ENCODE measurements around the gene LYRM1. TPM values are rescaled to one million over a fixed set of nuclear protein-coding genes. Genes with fewer than 3 reads are reported as not detected.
"Not testable (repeated sequence)": the region's sequence is repeated elsewhere in the genome, so short reads cannot be mapped to it uniquely, and the experiment has no call there.

The LYRM1 gene
- total RNA-seq, 1 donor from 2014 or later, result 25.6 TPM

DNA sequence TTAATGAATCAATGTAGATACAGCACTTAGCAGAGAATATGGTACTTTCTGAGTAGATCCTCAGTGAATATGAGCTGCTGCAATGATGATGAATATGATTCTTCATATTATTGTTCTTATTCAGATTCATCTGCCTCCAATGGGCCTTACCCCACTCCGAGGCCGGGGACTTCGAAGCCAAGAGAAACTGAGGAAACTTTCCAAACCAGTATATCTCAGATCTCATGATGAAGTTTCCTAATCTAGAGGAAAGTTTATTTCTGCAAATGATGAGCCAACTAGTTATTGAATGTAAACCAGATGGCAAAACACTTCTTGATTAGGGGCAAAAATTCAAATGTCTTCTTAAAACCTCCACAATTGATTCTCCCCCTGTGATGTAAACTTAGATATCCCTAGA lies 23.3 kb downstream of the LYRM1 start:
- ATAC-seq (peak; percentile 81), DNase-seq (ENCODE audit: low spot score) (no peak)
- intact Hi-C loops (cut with DNase I), result no loop called here

DNA sequence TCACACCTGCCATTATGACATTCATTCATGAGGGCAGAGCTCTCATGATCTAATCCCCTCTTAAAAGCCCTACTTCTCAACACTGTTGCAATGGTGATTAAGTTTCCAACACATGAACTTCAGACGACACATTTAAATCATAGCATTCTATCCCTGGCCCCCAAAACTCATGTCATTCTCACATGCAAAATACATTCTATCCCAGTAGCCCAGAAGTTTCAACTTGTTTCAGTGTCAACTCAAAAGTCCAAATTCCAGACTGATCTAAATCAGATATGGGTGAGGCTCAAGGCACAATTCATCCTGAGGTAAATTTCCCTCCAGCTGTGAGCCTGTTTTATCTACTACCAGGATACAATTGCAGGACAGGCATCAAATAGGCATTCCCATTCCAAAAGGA lies 25.2 kb downstream of the LYRM1 start:
- intact Hi-C loops (cut with DNase I), result no loop called here
- DNase-seq (ENCODE audit: low spot score) (no peak), ATAC-seq (no peak)

DNA sequence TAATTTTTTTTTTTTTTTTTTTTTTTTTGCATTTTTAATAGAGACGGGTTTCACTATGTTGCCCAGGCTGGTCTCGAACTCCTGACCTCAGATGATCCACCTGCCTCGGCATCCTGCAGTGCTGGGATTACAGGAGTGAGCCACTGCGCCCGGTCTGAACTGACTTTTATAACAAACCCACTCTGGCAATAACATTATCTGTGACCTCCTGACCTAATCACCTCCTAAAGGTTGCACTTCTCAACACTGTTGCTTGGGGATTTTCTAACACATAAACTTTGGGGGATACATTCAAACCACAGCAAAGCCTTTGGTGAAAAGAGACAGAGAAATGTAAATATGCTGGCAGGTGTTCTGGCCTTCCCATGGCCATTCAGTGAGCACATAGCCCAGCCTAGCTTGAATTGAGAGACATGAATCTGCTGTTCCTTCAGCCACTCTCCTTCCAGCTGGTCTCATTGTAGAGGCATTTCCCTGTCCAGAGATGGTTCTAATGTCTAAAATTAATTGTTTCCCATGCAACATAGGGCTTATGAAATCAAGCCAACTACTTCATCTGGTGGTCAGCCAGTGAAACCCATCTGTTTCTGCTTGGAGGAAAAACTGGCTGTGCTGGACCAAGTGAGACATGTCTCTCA lies 28.3 kb downstream of the LYRM1 start:
- DNase-seq (ENCODE audit: low spot score) (no peak), ATAC-seq (no peak)
- intact Hi-C loops (cut with DNase I), result no loop called here

GRCh38 chr16:20929676-20930364 lies 29.2 kb downstream of the LYRM1 start:
- ATAC-seq, result peak; percentile 34
- DNase-seq (ENCODE audit: low spot score); intact Hi-C loops (cut with DNase I): not testable (repeated sequence)

GRCh38 chr16:20930365-20930690 lies 29.8 kb downstream of the LYRM1 start:
- no peak for ATAC-seq
- intact Hi-C loops (cut with DNase I), result no loop called here
- no peak for DNase-seq (ENCODE audit: low spot score)

DNA sequence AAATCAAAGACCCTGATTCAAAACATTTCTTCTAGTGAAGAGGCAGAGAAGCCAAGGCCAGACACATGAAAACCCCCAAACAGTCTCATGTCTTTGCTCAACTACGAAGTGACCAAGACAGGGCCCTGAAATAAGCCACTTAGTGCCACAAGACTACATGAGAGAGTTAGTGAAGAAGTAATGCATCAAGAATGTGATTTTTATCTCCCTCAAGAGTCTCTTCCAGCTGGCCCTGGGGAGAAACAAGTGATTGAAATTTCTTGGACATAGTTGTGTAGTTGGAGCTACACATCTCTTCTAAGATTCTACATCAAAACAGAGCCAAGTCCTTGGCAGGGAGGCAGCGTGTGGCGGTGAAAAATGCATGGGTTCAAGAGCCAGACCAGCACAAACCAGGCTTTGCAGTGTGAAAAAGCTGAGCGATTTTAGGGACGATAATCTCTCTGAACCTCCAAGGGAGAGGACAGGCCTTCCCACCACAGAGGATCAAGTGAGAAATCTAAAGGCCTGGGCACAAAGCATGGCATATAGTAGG lies 30.6 kb downstream of the LYRM1 start:
- intact Hi-C loops (cut with DNase I), result no loop called here
- no peak for DNase-seq (ENCODE audit: low spot score)
- ATAC-seq, result no peak

- ATAC-seq, result no peak
- DNase-seq (ENCODE audit: low spot score), result no peak
- intact Hi-C loops (cut with DNase I), result no loop called here
Observed at GRCh38 chr16:20933589-20933988, 33.0 kb downstream of the LYRM1 start.

GRCh38 chr16:20937736-20938135 lies 37.2 kb downstream of the LYRM1 start:
- no peak for ATAC-seq
- peak; percentile 15 for DNase-seq (ENCODE audit: low spot score)
- intact Hi-C loops (cut with DNase I), result no loop called here

DNA sequence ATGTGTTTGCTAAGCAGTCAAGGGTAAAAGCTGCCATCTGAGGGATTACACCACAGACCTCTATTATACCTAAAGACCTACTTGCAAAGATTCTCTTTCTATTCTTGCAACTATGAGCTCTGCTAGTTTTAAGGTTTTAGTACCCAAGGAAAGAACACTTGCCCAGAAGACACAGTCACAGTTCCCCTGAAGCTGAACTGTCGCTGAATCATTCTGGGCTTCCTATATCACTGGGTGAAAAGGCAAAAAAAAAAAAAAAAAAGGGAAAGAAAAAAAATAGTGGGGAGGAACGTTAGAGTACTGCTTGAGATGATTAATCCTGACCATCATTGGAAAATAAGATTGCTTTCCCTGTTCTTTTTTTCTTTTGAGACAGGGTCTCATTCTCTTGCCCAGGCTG lies 37.9 kb downstream of the LYRM1 start:
- ATAC-seq, result no peak
- DNase-seq (ENCODE audit: low spot score), result no peak
- intact Hi-C loops (cut with DNase I), result no loop called here

DNA sequence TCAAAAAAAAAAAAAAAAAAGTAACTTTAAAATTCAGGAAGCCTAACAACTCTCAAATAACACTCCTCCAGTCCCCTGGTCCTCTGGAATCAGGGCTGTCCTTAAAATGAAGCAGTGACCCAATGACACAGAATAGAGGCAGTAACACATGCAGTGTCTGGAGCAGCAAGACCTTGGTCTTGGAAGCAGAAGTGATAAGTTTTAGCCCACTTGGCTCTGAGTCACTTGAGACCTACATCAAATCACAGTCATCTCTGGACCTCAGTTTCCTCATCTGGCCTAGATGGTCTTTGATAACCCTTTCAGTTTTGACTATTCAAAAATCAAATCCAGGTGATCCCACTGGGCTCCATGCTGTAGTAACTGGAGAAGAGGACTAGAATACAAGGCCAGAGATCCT lies 39.0 kb downstream of the LYRM1 start:
- intact Hi-C loops (cut with DNase I), result no loop called here

GRCh38 chr16:20940871-20941635 lies 40.5 kb downstream of the LYRM1 start:
- intact Hi-C loops (cut with DNase I), result no loop called here
- no peak for DNase-seq (ENCODE audit: low spot score)
- no peak for ATAC-seq

More for the DNA sequence above, 39.0 kb downstream of the LYRM1 start:
- ATAC-seq, result no peak
- no peak for DNase-seq (ENCODE audit: low spot score)

DNA sequence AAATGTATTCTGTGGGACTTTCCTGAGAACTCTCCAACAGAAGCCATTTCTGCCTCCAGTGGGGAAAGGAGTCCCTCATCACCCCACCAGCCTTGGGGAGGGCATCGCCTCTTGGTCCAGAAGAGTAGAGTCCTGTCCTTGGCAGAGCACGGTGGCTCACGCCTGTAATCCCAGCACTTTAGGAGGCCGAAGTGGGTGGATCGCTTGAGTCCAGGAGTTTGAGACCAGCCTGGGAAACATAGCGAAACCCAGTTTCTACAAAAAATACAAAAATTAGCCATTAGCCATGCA lies 41.0 kb downstream of the LYRM1 start:
- ATAC-seq (no peak), DNase-seq (ENCODE audit: low spot score) (no peak)
- intact Hi-C loops (cut with DNase I), result no loop called here

GRCh38 chr16:20942256-20942655 lies 41.7 kb downstream of the LYRM1 start:
- DNase-seq (ENCODE audit: low spot score) (peak; percentile 13), ATAC-seq (no peak)
- intact Hi-C loops (cut with DNase I), result no loop called here

- intact Hi-C loops (cut with DNase I), result loop anchor here (5.0 kb wide), 1 partner anchor 108 kb away; no protein-coding TSS in a partner anchor
- DNase-seq (ENCODE audit: low spot score) (no peak), ATAC-seq (peak; percentile 42)
Observed at GRCh38 chr16:20944861-20945574, 44.4 kb downstream of the LYRM1 start.

GRCh38 chr16:20945575-20945875 lies 45.0 kb downstream of the LYRM1 start:
- intact Hi-C loops (cut with DNase I), result loop anchor here (5.0 kb wide), 1 partner anchor 108 kb away; no protein-coding TSS in a partner anchor
- ATAC-seq, result not testable (repeated sequence)

GRCh38 chr16:20946015-20946629 lies 45.6 kb downstream of the LYRM1 start:
- no peak for DNase-seq (ENCODE audit: low spot score)
- no peak for ATAC-seq
- intact Hi-C loops (cut with DNase I), result loop anchor here (5.0 kb wide), 1 partner anchor 109 kb away; no protein-coding TSS in a partner anchor

More at GRCh38 chr16:20945575-20945875, 45.0 kb downstream of the LYRM1 start:
- not testable (repeated sequence) for DNase-seq (ENCODE audit: low spot score)

- no peak for DNase-seq (ENCODE audit: low spot score)
- intact Hi-C loops (cut with DNase I), result loop anchor here (5.0 kb wide), 1 partner anchor 111 kb away; no protein-coding TSS in a partner anchor
- no peak for ATAC-seq
Observed at GRCh38 chr16:20948444-20948843, 47.9 kb downstream of the LYRM1 start.

DNA sequence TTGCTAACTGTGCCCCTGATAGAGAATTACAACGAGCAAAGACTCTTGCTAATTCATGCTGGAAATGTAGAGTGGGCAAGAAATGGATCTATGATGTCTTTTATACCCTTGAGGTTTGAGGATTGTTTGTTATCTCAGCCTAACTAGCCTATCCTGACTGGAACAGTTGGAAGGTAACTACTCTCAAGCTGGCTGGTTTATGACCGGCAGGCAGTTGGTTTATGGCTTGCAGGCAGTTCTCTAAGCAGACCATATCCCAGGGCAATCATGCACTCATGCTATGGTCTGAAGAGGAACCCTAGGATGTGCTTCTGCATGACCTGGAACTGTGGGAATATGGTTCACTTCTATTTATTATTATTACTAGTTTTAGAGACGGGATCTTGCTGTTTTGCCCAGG lies 49.1 kb downstream of the LYRM1 start:
- ATAC-seq (no peak), DNase-seq (ENCODE audit: low spot score) (no peak)
- intact Hi-C loops (cut with DNase I), result loop anchor here (5.0 kb wide), 1 partner anchor 112 kb away; no protein-coding TSS in a partner anchor

GRCh38 chr16:20950294-20950693 lies 49.7 kb downstream of the LYRM1 start:
- intact Hi-C loops (cut with DNase I), result no loop called here
- ATAC-seq (no peak), DNase-seq (ENCODE audit: low spot score) (no peak)
